Ishikawa (cell line): ENCODE results near the gene MPDZ.

Experiments used
- CEBPB ChIP-seq: IDR thresholded peaks from 2 replicates; pipeline ENCODE4 v1.6.1; 2012
- CREB1 ChIP-seq: IDR thresholded peaks from 2 replicates; pipeline ENCODE4 v1.6.1; 2012; ENCODE audit warnings: low read depth
- EGR1 ChIP-seq: IDR thresholded peaks from 2 replicates; pipeline ENCODE4 v1.6.1; 2012
- EP300 ChIP-seq: IDR thresholded peaks from 2 replicates; pipeline ENCODE4 v1.6.1; 2012; ENCODE audit warnings: borderline replicate concordance
- FOXM1 ChIP-seq: IDR thresholded peaks from 2 replicates; pipeline ENCODE4 v1.6.1; 2012; ENCODE audit warnings: low read depth, borderline replicate concordance
- NFIC ChIP-seq: IDR thresholded peaks from 2 replicates; pipeline ENCODE4 v1.6.1; 2012
- RAD21 ChIP-seq: IDR thresholded peaks from 2 replicates; pipeline ENCODE4 v1.6.1; 2012; ENCODE audit warnings: low read depth
- TAF1 ChIP-seq: IDR thresholded peaks from 2 replicates; pipeline ENCODE4 v1.6.1; 2012; ENCODE audit warnings: low read depth, mild to moderate bottlenecking
- TCF12 ChIP-seq: IDR thresholded peaks from 2 replicates; pipeline ENCODE4 v1.6.1; 2012; ENCODE audit warnings: low read depth
- TEAD4 ChIP-seq: IDR thresholded peaks from 2 replicates; pipeline ENCODE4 v1.6.1; 2012
- YY1 ChIP-seq: IDR thresholded peaks from 2 replicates; pipeline ENCODE4 v1.6.1; 2012; ENCODE audit warnings: low read depth
- ZBTB7A ChIP-seq: IDR thresholded peaks from 2 replicates; pipeline ENCODE4 v1.6.1; 2012; ENCODE audit warnings: low read depth
- TF ChIP-seq, protein P1 (sequence below): IDR thresholded peaks from 2 replicates; pipeline ENCODE4 v1.6.1; 2012
- TF ChIP-seq, protein P2 (sequence below): IDR thresholded peaks from 2 replicates; pipeline ENCODE4 v1.6.1; 2012
- TF ChIP-seq, protein P3 (sequence below): IDR thresholded peaks from 2 replicates; pipeline ENCODE4 v1.6.1; 2012; ENCODE audit warnings: low read depth, mild to moderate bottlenecking

MPDZ gene

GRCh38 chr9:13113216-13113615 lies 166.3 kb downstream of the MPDZ start:
- TF ChIP-seq, protein P1, sequence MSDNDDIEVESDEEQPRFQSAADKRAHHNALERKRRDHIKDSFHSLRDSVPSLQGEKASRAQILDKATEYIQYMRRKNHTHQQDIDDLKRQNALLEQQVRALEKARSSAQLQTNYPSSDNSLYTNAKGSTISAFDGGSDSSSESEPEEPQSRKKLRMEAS, result no peak
- TF ChIP-seq CREB1, result no peak
- TF ChIP-seq ZBTB7A, result no peak
- no peak for TF ChIP-seq FOXM1
- TF ChIP-seq, protein P2, sequence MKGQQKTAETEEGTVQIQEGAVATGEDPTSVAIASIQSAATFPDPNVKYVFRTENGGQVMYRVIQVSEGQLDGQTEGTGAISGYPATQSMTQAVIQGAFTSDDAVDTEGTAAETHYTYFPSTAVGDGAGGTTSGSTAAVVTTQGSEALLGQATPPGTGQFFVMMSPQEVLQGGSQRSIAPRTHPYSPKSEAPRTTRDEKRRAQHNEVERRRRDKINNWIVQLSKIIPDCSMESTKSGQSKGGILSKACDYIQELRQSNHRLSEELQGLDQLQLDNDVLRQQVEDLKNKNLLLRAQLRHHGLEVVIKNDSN, result no peak
- no peak for TF ChIP-seq YY1
- TF ChIP-seq CEBPB, result no peak
- no peak for TF ChIP-seq RAD21
- no peak for TF ChIP-seq TAF1
- no peak for TF ChIP-seq EP300
- TF ChIP-seq NFIC, result no peak
- no peak for TF ChIP-seq TCF12

GRCh38 chr9:13111778-13112177 lies 167.7 kb downstream of the MPDZ start:
- TF ChIP-seq TAF1 (no peak), TEAD4 (no peak)

GRCh38 chr9:13110766-13111417 lies 168.6 kb downstream of the MPDZ start:
- TF ChIP-seq TCF12, result no peak
- TF ChIP-seq, protein P1, result no peak
- TF ChIP-seq CEBPB, result no peak
- no peak for TF ChIP-seq FOXM1
- TF ChIP-seq TEAD4, result no peak
- no peak for TF ChIP-seq TAF1
- TF ChIP-seq EGR1, result no peak
- TF ChIP-seq ZBTB7A, result no peak
- TF ChIP-seq, protein P2, result no peak
- TF ChIP-seq YY1, result no peak
- TF ChIP-seq, protein P3, sequence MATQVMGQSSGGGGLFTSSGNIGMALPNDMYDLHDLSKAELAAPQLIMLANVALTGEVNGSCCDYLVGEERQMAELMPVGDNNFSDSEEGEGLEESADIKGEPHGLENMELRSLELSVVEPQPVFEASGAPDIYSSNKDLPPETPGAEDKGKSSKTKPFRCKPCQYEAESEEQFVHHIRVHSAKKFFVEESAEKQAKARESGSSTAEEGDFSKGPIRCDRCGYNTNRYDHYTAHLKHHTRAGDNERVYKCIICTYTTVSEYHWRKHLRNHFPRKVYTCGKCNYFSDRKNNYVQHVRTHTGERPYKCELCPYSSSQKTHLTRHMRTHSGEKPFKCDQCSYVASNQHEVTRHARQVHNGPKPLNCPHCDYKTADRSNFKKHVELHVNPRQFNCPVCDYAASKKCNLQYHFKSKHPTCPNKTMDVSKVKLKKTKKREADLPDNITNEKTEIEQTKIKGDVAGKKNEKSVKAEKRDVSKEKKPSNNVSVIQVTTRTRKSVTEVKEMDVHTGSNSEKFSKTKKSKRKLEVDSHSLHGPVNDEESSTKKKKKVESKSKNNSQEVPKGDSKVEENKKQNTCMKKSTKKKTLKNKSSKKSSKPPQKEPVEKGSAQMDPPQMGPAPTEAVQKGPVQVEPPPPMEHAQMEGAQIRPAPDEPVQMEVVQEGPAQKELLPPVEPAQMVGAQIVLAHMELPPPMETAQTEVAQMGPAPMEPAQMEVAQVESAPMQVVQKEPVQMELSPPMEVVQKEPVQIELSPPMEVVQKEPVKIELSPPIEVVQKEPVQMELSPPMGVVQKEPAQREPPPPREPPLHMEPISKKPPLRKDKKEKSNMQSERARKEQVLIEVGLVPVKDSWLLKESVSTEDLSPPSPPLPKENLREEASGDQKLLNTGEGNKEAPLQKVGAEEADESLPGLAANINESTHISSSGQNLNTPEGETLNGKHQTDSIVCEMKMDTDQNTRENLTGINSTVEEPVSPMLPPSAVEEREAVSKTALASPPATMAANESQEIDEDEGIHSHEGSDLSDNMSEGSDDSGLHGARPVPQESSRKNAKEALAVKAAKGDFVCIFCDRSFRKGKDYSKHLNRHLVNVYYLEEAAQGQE, result no peak
- TF ChIP-seq EP300, result no peak

GRCh38 chr9:13109781-13110180 lies 169.7 kb downstream of the MPDZ start:
- TF ChIP-seq, protein P1, result no peak
- TF ChIP-seq, protein P3, result no peak
- TF ChIP-seq EP300 (no peak), ZBTB7A (no peak), EGR1 (no peak), TAF1 (no peak), RAD21 (no peak), CREB1 (no peak), CEBPB (no peak)
- TF ChIP-seq, protein P2, result no peak

DNA sequence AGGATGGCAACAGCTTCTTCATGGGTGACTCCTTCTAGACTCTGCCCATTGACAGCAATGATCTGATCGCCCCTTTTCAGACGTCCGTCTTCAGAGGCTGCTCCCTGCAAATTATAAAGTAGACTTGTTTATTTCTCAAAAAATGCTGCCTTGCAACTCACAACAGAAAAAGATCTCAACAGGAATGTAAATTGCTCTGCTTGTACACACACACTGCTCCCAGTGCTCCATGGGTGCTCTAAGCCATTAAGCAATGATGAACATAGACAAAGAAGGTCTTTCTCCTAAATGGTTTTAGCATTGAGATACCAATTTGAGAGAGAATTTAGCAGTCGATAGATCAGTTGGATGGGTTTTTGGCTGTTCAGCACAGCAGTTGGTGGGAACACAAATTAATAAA lies 172.5 kb downstream of the MPDZ start:
- TF ChIP-seq CREB1 (no peak), ZBTB7A (no peak), EGR1 (no peak), EP300 (no peak), TCF12 (no peak)
- TF ChIP-seq, protein P1, result no peak
- TF ChIP-seq, protein P3, result no peak
